GM19099 (cell line): ENCODE results near the gene RGSL1.

Experiments used
- POLR2A ChIP-seq: IDR thresholded peaks from 3 replicates; pipeline ENCODE4 v1.6.1; 2011; ENCODE audit warnings: low read depth; ENCODE audit not compliant: insufficient read length; ENCODE audit errors: extremely low read depth

Gene RGSL1

GRCh38 chr1:182450087-182450486, at the start of gene RGSL1:
Gene RGSL1 (plus strand): TSS chr1:182450146. CDS start chr1:182450166, 20 bp downstream.
- TF ChIP-seq POLR2A, result no peak

GRCh38 chr1:182400567-182400966, 49.4 kb upstream of the RGSL1 start, which contains the start of gene TEDDM1:
Gene TEDDM1 (minus strand): TSS chr1:182400667. CDS start chr1:182400485, 182 bp downstream.
- TF ChIP-seq POLR2A, result no peak

- no peak for TF ChIP-seq POLR2A
Measured at GRCh38 chr1:182404781-182405180, 45.2 kb upstream of the RGSL1 start.

- no peak for TF ChIP-seq POLR2A
Measured at GRCh38 chr1:182405578-182405977, 44.4 kb upstream of the RGSL1 start.

- TF ChIP-seq POLR2A, result no peak
Measured at GRCh38 chr1:182406012-182406411, 43.9 kb upstream of the RGSL1 start.

- TF ChIP-seq POLR2A, result no peak
Measured at GRCh38 chr1:182407724-182408123, 42.2 kb upstream of the RGSL1 start.

GRCh38 chr1:182408435-182409075, 41.4 kb upstream of the RGSL1 start:
- TF ChIP-seq POLR2A, result no peak

GRCh38 chr1:182410138-182410537, 39.8 kb upstream of the RGSL1 start:
- no peak for TF ChIP-seq POLR2A

GRCh38 chr1:182410620-182411273, 39.2 kb upstream of the RGSL1 start:
- TF ChIP-seq POLR2A, result no peak

GRCh38 chr1:182413486-182413885, 36.5 kb upstream of the RGSL1 start:
- no peak for TF ChIP-seq POLR2A

- no peak for TF ChIP-seq POLR2A
Measured at GRCh38 chr1:182413969-182414368, 36.0 kb upstream of the RGSL1 start.

GRCh38 chr1:182415789-182416188, 34.2 kb upstream of the RGSL1 start:
- no peak for TF ChIP-seq POLR2A

GRCh38 chr1:182426442-182427430, 23.2 kb upstream of the RGSL1 start:
- TF ChIP-seq POLR2A, result no peak

GRCh38 chr1:182428043-182428442, 21.9 kb upstream of the RGSL1 start:
- TF ChIP-seq POLR2A, result no peak
